ENCODE measurements around the gene PRCC.

Gene PRCC

GRCh38 chr1:156744344-156744743, 23.0 kb upstream of the PRCC start:
- TF ChIP-seq REST (IDR thresholded peaks at IDR 0.05; ENCODE audit: insufficient read depth in 1 of 2, low read depth in 2 of 2, low read length in 2 of 2) (no peak), FOXP2 (optimal IDR thresholded peaks at IDR 0.05; ENCODE audit: borderline replicate concordance, extremely low read depth, extremely low read length, insufficient read depth) (no peak), POLR2AphosphoS5 (IDR thresholded peaks at IDR 0.05; ENCODE audit: low read depth, low read length) (no peak), SIN3A (IDR thresholded peaks at IDR 0.05; ENCODE audit: borderline replicate concordance, insufficient read depth, low read length) (no peak), TAF1 (IDR thresholded peaks at IDR 0.05; ENCODE audit: borderline replicate concordance, insufficient read depth, low read length) (no peak)

- TF ChIP-seq SIN3A (IDR thresholded peaks at IDR 0.05; ENCODE audit: borderline replicate concordance, insufficient read depth, low read length) (no peak), TAF1 (IDR thresholded peaks at IDR 0.05; ENCODE audit: borderline replicate concordance, insufficient read depth, low read length) (no peak), POLR2AphosphoS5 (IDR thresholded peaks at IDR 0.05; ENCODE audit: low read depth, low read length) (no peak), REST (IDR thresholded peaks at IDR 0.05; ENCODE audit: insufficient read depth in 1 of 2, low read depth in 2 of 2, low read length in 2 of 2) (no peak), FOXP2 (optimal IDR thresholded peaks at IDR 0.05; ENCODE audit: borderline replicate concordance, extremely low read depth, extremely low read length, insufficient read depth) (no peak)
Observed at GRCh38 chr1:156744786-156745419, 22.4 kb upstream of the PRCC start.

GRCh38 chr1:156745881-156746280, 21.5 kb upstream of the PRCC start:
- TF ChIP-seq FOXP2 (optimal IDR thresholded peaks at IDR 0.05; ENCODE audit: borderline replicate concordance, extremely low read depth, extremely low read length, insufficient read depth): no peak
- no peak for TF ChIP-seq TAF1 (IDR thresholded peaks at IDR 0.05; ENCODE audit: borderline replicate concordance, insufficient read depth, low read length)
- TF ChIP-seq SIN3A (IDR thresholded peaks at IDR 0.05; ENCODE audit: borderline replicate concordance, insufficient read depth, low read length): no peak
- no peak for TF ChIP-seq REST (IDR thresholded peaks at IDR 0.05; ENCODE audit: insufficient read depth in 1 of 2, low read depth in 2 of 2, low read length in 2 of 2)
- TF ChIP-seq POLR2AphosphoS5 (IDR thresholded peaks at IDR 0.05; ENCODE audit: low read depth, low read length): no peak

- TF ChIP-seq REST (IDR thresholded peaks at IDR 0.05; ENCODE audit: insufficient read depth in 1 of 2, low read depth in 2 of 2, low read length in 2 of 2): no peak
- no peak for TF ChIP-seq TAF1 (IDR thresholded peaks at IDR 0.05; ENCODE audit: borderline replicate concordance, insufficient read depth, low read length)
- TF ChIP-seq SIN3A (IDR thresholded peaks at IDR 0.05; ENCODE audit: borderline replicate concordance, insufficient read depth, low read length): no peak
- TF ChIP-seq FOXP2 (optimal IDR thresholded peaks at IDR 0.05; ENCODE audit: borderline replicate concordance, extremely low read depth, extremely low read length, insufficient read depth): no peak
- no peak for TF ChIP-seq POLR2AphosphoS5 (IDR thresholded peaks at IDR 0.05; ENCODE audit: low read depth, low read length)
Observed at GRCh38 chr1:156746406-156746727, 21.0 kb upstream of the PRCC start.
